ENCODE data around the gene TRAPPC2.

DNA sequence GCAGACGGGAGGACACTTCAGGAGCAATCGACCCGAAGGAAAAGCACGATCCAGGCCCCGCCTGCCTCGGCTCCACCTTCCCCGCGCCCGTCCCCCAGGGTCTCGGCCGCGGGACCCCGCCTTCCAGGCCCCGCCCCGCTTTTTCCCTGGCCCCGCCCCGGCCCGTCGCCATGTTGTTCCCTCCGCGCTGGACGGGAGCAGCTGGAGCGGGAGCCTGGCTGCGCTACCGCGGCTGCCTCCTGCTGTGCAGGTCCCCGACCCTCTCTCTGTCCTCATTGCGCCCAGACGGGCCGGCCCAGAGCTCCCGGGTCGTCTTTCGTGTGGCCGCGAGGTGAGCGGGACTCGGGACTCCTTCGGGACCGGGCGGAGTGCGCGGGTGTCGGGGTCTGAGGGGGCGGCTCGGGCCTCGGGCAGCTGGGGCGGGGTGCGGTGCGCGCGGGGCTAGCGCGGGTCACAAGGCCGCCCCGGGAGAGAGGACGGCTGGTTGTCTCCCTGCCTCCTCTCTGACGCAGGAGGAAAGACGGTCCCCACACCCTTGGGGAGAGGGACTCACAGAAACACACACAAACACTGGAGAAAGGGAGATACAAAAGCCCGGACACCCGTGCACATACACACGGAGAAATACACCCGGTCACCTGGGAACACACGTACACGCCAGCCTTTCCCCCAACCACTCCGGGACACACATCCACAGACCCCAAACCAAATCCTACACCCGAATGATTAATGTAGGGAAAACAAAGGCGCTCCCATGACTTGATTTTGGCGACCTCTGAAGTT lies 45.3 kb downstream of the TRAPPC2 start, which contains the start of gene RAB9A:
- TF ChIP-seq, protein P1, sequence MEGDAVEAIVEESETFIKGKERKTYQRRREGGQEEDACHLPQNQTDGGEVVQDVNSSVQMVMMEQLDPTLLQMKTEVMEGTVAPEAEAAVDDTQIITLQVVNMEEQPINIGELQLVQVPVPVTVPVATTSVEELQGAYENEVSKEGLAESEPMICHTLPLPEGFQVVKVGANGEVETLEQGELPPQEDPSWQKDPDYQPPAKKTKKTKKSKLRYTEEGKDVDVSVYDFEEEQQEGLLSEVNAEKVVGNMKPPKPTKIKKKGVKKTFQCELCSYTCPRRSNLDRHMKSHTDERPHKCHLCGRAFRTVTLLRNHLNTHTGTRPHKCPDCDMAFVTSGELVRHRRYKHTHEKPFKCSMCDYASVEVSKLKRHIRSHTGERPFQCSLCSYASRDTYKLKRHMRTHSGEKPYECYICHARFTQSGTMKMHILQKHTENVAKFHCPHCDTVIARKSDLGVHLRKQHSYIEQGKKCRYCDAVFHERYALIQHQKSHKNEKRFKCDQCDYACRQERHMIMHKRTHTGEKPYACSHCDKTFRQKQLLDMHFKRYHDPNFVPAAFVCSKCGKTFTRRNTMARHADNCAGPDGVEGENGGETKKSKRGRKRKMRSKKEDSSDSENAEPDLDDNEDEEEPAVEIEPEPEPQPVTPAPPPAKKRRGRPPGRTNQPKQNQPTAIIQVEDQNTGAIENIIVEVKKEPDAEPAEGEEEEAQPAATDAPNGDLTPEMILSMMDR (IDR thresholded peaks at IDR 0.05), result no peak
- TF ChIP-seq POLR2A (IDR thresholded peaks at IDR 0.05; ENCODE audit: low read depth), result peak; percentile 73

Measured in esophagus muscularis mucosa (tissue), 3 donors.